Activated CD4-positive, alpha-beta memory T cell treated with anti-CD3 and anti-CD28 coated beads for 36 hours (primary cell): ENCODE data around the gene TP73. TPM values are rescaled to one million over a fixed set of nuclear protein-coding genes. Genes with fewer than 3 reads are reported as not detected.
A peak's percentile ranks its signal among the peaks of the same experiment; 100 is the strongest.
"Not testable (repeated sequence)": the region's sequence is repeated elsewhere in the genome, so short reads cannot be mapped to it uniquely, and the experiment has no call there.

Experiments used
- CTCF ChIA-PET: fragments of 350-600 bp; sonication (Branson Sonifier 250); formaldehyde crosslinking; loops from one replicate; lab custom pipeline; 2021; ENCODE audit warnings: antibody characterized with exemption, inconsistent platforms; lab: Charles Lee
- POLR2A ChIA-PET: fragments of 350-600 bp; sonication (Branson Sonifier 250); formaldehyde crosslinking; loops from one replicate; lab custom pipeline; 2021; ENCODE audit warnings: antibody characterized with exemption; lab: Charles Lee
- DNase-seq: peaks from one replicate; pipeline ENCODE4 v3.0.0-alpha.2; 2020
- H3K27ac Mint-ChIP-seq: one replicate; pipeline ENCODE4 v1.8.0; 2021; ENCODE audit warnings: mixed read lengths
- H3K27me3 Mint-ChIP-seq: one replicate; pipeline ENCODE4 v1.8.0; 2021; ENCODE audit warnings: mixed read lengths
- H3K36me3 Mint-ChIP-seq: one replicate; pipeline ENCODE4 v1.8.0; 2021; ENCODE audit warnings: mixed read lengths
- H3K4me1 Mint-ChIP-seq: one replicate; pipeline ENCODE4 v1.8.0; 2021; ENCODE audit warnings: low read depth, mixed read lengths
- H3K4me3 Mint-ChIP-seq: one replicate; pipeline ENCODE4 v1.8.0; 2021; ENCODE audit warnings: mild to moderate bottlenecking, mixed read lengths
- H3K9me3 Mint-ChIP-seq: one replicate; pipeline ENCODE4 v1.8.0; 2021; ENCODE audit warnings: mixed read lengths
- intact Hi-C: fragments of 100-400 bp; cut with micrococcal nuclease; formaldehyde crosslinking; loops from one replicate; pipeline ENCODE4 v1.15.1; 2023
- total RNA-seq, 2 experiments: library from RNA; stranded (reverse); gene quantifications; one replicate each; pipeline ENCODE4 v1.2.3, GENCODE V29; 2021

The TP73 gene
- total RNA-seq, 2 experiments from 2014 or later, result 0.62 to 0.65 TPM

DNA sequence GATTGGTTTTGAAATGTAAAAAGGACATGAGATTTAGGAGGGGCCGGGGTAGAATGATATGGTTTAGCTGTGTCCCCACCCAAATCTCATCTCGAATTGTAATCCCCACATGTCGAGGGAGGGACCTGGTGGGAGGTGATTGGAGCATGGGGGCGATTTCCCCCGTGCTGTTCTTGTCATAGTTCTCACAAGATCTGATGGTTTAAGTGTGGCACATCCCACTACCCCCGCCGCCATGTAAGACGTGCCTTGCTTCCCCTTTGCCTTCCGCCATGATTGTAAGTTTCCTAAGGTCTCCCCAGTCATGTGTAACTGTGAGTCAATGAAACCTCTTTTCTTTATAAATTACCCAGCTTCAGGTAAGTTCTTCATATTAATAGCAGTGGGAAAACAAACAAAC lies 30.2 kb upstream of the TP73 start:
- CTCF ChIA-PET, result interaction anchor here (1.0 to 5.7 kb wide), 11 partner anchors 12 to 172 kb away, joined by 3 to 75 read pairs (median 5); no protein-coding TSS in a partner anchor
- POLR2A ChIA-PET, H3K36me3 Mint-ChIP-seq, H3K27me3 Mint-ChIP-seq, DNase-seq, H3K27ac Mint-ChIP-seq, H3K4me3 Mint-ChIP-seq, H3K9me3 Mint-ChIP-seq: not testable (repeated sequence)
- peaks cover 34% of the 10 kb centered on the region for H3K4me1 Mint-ChIP-seq
- intact Hi-C loops, result loop anchor here (10.0 kb wide), 1 partner anchor 103 kb away; no protein-coding TSS in a partner anchor

DNA sequence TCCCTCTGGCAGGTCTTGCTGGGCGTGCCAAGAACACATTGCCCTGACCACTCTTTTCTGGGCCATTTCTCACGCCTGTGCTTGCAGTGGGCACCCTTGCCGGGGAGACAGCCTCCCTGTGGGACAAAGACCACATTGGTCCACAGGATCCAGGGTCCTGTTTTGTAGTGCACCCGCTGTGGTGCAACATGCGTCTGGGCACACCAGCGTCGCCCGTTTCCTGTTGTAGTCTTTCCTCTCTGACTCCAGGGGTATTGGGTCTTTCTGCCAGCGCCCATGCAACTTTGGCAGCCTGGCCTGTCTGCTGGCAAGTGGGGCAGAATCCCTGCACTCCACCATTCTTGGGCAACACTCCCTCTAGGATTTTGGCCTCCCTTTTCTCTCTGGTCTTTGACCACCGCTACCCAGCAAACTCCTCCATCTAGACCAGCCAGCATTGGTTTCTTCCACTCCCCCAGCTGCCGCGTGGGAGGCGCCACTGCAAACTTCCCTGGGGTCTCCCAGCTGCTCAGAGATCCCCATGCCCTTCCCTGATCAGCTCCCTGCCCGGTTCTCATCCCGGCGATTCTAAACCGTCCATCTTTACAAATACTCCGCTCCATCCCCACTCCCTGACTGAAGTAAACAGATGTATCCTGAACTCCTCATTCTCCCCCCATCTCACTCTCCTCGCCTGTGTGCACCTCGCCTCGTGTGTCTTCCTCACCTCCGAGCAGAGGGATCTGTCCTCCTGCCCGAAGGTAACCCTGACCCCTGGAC lies 28.7 kb upstream of the TP73 start:
- Mint-ChIP-seq H3K4me1 (peaks cover 34% of the 10 kb centered on the region), H3K27ac (peak overlapping the region; percentile 23), H3K27me3 (no peaks in the 10 kb centered on the region), H3K36me3 (no peaks in the 10 kb centered on the region), H3K9me3 (no peaks in the 10 kb centered on the region), H3K4me3 (peak overlapping the region; percentile 86)
- no peak for DNase-seq
- ChIA-PET POLR2A (no interaction called here), CTCF (interaction anchor here (0.7 to 5.7 kb wide), 5 partner anchors 59 to 474 kb away, joined by 3 to 75 read pairs (median 5); no protein-coding TSS in a partner anchor)
- intact Hi-C loops, result loop anchor here (1.0 to 10.0 kb wide), 3 partner anchors 27 to 277 kb away; partner anchors contain the start of genes C1orf174 and WRAP73

DNA sequence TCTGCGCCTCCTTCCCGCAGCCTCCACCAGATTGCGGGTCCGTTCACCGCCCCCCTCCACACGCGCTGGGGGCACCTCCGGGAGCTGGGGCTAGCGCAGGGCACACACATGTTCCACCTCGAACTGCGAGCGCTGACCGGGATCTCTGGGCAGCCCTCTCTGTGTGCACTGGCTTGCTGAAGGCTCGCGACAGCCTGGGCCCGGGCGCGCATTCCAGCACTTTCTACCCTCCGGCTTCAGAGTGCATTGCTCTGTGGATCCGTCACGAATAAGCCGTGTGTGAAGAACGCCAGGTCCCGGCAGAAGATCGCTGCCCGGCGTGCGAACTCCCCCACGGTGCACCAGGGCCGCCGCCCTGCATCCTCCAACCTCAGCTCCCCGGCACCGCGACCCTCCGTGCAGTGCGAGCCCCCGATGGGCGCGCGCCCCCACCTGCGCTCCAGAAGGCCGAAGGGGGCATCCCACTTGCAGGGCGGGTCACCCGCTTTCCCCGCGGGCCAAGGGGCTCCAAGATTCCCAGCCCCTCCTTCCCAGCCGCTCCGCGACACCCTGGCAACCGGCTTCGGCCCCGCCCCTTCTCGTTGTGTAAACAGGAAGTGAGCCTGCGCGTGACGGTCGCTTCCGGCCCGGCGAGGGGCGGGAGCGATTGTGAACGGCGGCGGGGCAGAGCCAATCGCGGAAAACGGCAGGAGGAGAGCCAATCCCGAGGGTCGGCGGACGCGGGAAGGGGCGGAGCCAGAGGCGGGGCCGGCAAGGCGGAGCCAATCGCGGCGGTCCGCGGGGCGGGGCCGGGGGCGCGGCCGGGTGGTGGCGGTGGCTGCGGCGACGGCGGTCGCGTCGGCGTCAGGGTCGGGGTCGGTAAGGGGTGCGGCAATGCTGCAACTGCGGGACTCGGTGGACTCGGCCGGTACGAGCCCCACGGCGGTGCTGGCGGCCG lies 27.8 kb upstream of the TP73 start, which contains the start of gene TPRG1L:
Gene TPRG1L (plus strand): TSS at position 816 of the 937 bp plus-strand sequence. CDS start 58 bp downstream, at position 874.
- ChIA-PET CTCF (interaction anchor here (0.7 kb wide), 1 partner anchor 473 kb away, joined by 3 read pairs; no protein-coding TSS in a partner anchor), POLR2A (no interaction called here)
- peaks cover 34% of the 10 kb centered on the region for H3K4me1 Mint-ChIP-seq
- no peaks in the 10 kb centered on the region for H3K27me3 Mint-ChIP-seq
- H3K9me3 Mint-ChIP-seq, result no peaks in the 10 kb centered on the region
- intact Hi-C loops, result loop anchor here (1.0 to 10.0 kb wide), 3 partner anchors 26 to 276 kb away; partner anchors contain the start of genes C1orf174 and WRAP73
- no peaks in the 10 kb centered on the region for H3K36me3 Mint-ChIP-seq
- peak within 1 kb of the TSS; percentile 61 for H3K27ac Mint-ChIP-seq
- peak; percentile 98 for DNase-seq
- peak within 1 kb of the TSS; percentile 86 for H3K4me3 Mint-ChIP-seq

DNA sequence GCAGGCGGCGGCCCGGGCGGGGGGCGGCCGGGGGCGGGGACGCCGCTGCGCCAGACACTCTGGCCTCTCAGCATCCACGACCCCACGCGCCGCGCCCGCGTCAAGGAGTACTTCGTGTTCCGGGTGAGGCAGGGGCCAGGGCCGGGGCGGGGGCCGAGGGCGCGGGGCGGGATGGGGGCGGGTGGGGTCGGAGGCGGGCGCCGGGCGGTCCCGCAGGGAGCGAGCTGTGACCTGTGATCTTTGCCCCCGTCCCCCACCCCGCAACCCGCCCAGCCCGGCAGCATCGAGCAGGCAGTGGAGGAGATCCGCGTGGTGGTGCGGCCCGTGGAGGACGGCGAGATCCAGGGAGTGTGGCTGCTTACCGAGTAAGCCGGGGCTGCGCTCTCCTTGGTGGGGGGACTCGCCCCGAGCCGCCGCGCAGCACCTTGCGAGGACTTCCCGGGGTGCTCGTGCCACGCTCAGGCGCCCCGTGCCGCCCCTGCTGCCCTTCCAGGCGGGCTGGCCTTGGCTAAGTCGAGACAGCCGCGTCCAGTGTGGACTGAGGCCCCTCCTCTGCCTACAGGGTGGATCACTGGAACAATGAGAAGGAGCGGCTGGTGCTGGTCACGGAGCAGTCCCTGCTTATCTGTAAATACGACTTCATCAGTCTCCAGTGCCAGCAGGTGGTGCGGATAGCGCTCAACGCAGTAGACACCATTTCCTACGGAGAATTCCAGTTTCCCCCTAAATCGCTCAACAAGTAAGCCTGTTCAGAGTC lies 27.0 kb upstream of the TP73 start:
- peak overlapping the region; percentile 86 for H3K4me3 Mint-ChIP-seq
- intact Hi-C loops, result loop anchor here (10.0 kb wide), 1 partner anchor 99 kb away; no protein-coding TSS in a partner anchor
- no peaks in the 10 kb centered on the region for H3K9me3 Mint-ChIP-seq
- ChIA-PET CTCF (no interaction called here), POLR2A (no interaction called here)
- DNase-seq, result peak; percentile 41
- peak overlapping the region; percentile 42 for H3K27ac Mint-ChIP-seq
- H3K36me3 Mint-ChIP-seq, result no peaks in the 10 kb centered on the region
- H3K27me3 Mint-ChIP-seq, result no peaks in the 10 kb centered on the region
- H3K4me1 Mint-ChIP-seq, result peaks cover 35% of the 10 kb centered on the region

DNA sequence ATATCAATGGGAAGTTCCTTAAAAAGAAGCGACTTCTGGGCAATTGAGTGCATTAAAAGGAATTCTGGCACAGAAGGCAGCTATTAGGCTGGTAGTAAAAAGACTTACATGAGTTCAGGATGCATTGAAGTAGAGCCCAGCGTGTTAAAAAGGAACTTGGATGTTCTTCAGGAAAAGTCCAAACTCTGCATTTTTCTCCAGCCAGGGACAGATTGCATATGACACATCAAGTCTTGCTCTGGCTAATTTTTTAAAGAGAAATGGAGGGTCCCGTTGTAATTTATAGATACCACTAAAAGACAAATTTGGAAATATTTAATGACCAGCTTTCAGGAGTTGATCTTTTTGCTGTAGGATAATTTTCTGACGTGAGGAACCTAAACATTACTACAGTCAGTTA lies 26.3 kb upstream of the TP73 start:
- Mint-ChIP-seq H3K36me3 (no peaks in the 10 kb centered on the region), H3K9me3 (no peaks in the 10 kb centered on the region), H3K27me3 (no peaks in the 10 kb centered on the region), H3K4me1 (peaks cover 32% of the 10 kb centered on the region), H3K4me3 (peak overlapping the region; percentile 63), H3K27ac (peak overlapping the region; percentile 42)
- CTCF ChIA-PET, result interaction anchor here (1.0 kb wide), 1 partner anchor 98 kb away, joined by 6 read pairs; no protein-coding TSS in a partner anchor
- intact Hi-C loops, result loop anchor here (10.0 kb wide), 1 partner anchor 99 kb away; no protein-coding TSS in a partner anchor
- POLR2A ChIA-PET, result no interaction called here
- no peak for DNase-seq

DNA sequence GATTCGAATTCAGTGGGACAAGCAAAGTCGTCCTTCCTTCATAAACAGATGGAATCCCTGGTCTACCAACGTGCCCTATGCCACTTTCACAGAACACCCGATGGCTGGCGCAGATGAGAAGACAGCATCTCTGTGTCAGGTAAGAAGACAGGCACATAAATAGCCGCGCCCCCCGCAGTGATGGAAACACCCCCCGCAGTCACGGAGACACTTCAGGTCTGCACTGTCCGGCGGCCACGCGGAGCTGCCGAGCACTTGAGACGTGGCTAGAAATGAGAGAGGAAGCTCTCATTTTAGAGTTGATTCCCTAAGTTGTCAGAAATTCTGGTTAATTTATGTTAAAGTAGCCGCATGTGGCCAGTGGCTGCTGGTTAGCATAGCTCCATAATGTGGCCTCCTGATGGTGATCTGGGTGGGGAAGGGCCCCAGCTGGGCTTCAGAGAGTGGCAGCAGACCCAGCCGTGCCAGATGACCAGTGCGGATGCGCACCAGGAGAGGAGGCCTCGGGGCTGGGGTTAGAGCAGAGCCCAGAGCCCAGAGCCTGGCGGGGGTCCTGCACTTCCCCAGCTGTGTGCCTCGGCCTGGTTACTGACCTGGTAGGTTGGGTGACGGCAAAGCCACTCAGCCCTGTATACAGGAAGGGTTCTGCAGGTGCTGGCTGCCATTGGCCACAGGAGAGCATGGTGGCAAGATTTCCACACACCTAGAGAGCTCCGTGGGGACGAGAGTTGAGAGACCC lies 24.6 kb upstream of the TP73 start:
- H3K27me3 Mint-ChIP-seq, result no peaks in the 10 kb centered on the region
- POLR2A ChIA-PET, result no interaction called here
- no peak overlapping the region for H3K27ac Mint-ChIP-seq
- H3K9me3 Mint-ChIP-seq, result no peaks in the 10 kb centered on the region
- no peaks in the 10 kb centered on the region for H3K36me3 Mint-ChIP-seq
- no peak for DNase-seq
- intact Hi-C loops, result loop anchor here (10.0 kb wide), 1 partner anchor 97 kb away; no protein-coding TSS in a partner anchor
- CTCF ChIA-PET, result interaction anchor here (1.3 to 5.0 kb wide), 3 partner anchors 8 to 175 kb away, joined by 3 to 30 read pairs (median 6); no protein-coding TSS in a partner anchor
- peaks cover 28% of the 10 kb centered on the region for H3K4me1 Mint-ChIP-seq
- H3K4me3 Mint-ChIP-seq, result no peak overlapping the region

DNA sequence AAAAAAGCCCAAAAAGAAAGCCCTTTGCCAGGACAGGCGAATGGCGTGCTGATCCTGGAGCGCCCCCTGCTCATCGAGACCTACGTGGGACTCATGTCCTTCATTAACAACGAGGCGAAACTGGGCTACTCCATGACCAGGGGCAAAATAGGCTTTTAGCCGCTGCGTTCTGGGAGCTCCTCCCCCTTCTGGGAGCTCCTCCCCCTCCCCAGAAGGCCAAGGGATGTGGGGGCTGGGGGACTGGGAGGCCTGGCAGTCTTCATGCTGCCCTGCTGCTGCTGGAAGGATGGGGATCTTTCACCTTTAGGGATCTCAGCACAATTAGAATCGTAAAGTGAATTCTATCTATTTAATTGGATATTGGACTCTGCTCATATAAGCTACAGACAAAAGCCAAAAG lies 23.9 kb upstream of the TP73 start:
- H3K4me1 Mint-ChIP-seq, result peaks cover 21% of the 10 kb centered on the region
- no peaks in the 10 kb centered on the region for H3K27me3 Mint-ChIP-seq
- no peak overlapping the region for H3K27ac Mint-ChIP-seq
- intact Hi-C loops, result loop anchor here (10.0 kb wide), 1 partner anchor 96 kb away; no protein-coding TSS in a partner anchor
- H3K9me3 Mint-ChIP-seq, result no peaks in the 10 kb centered on the region
- no peak for DNase-seq
- no peaks in the 10 kb centered on the region for H3K36me3 Mint-ChIP-seq
- ChIA-PET CTCF (interaction anchor here (1.3 to 5.0 kb wide), 3 partner anchors 9 to 176 kb away, joined by 3 to 30 read pairs (median 6); no protein-coding TSS in a partner anchor), POLR2A (no interaction called here)
- no peak overlapping the region for H3K4me3 Mint-ChIP-seq

DNA sequence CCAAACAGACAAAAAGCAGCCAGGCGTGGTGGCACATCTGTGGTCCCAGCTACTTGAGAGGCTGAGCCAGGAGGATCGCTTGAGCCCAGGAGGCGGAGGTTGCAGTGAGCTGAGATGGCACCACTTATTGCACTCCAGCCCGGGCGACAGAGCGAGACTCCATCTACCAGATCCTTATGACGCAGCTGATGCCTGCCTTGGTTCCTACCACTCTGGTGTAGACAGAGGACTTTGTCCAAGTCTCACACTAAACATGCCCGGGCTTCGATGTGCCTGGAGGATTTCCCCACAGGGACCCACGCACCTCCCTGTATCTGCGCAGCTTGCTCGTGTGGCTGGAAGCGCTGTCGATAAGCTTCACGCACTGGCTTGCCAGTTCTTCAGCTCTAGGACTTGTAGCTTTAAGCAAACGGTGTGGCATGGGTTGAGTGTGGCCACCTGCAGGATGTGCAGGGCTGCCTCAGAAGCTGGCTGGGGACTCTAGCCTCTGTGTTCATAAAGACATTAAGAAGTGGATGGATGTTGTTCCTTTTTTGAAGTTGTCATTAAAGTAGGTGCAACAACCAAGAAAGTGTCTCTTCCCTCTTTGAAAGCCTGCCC lies 22.7 kb upstream of the TP73 start:
- no peaks in the 10 kb centered on the region for H3K9me3 Mint-ChIP-seq
- intact Hi-C loops, result loop anchor here (10.0 kb wide), 1 partner anchor 95 kb away; no protein-coding TSS in a partner anchor
- peaks cover 4% of the 10 kb centered on the region for H3K36me3 Mint-ChIP-seq
- no peak for DNase-seq
- H3K27me3 Mint-ChIP-seq, result no peaks in the 10 kb centered on the region
- ChIA-PET CTCF (interaction anchor here (1.4 to 5.0 kb wide), 3 partner anchors 10 to 177 kb away, joined by 3 to 30 read pairs (median 6); no protein-coding TSS in a partner anchor), POLR2A (no interaction called here)
- H3K27ac Mint-ChIP-seq, result no peak overlapping the region
- H3K4me3 Mint-ChIP-seq, result no peak overlapping the region
- peaks cover 8% of the 10 kb centered on the region for H3K4me1 Mint-ChIP-seq

DNA sequence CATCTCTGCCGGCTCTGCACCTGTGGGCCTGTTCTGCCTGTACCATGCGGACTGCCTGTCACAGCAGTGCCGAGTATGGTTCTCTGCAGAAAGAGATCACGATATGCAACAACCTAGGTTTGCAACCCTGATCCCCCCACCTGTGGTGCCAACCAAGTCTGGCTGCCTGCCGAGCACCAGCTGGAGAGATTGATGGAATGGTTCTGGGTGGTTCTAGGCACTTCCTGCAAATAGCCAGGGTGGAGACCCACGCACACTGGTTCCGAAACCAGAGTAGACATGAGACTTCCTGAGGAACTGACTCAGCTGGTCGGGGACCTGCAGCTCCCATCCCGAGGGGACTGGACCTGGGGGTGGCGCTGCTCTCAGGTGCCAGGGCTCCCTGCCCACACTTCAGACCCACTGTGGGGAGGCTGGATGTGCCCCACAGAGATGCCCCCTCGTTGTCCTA lies 22.1 kb upstream of the TP73 start:
- POLR2A ChIA-PET, result no interaction called here
- peaks cover 8% of the 10 kb centered on the region for H3K4me1 Mint-ChIP-seq
- no peaks in the 10 kb centered on the region for H3K9me3 Mint-ChIP-seq
- CTCF ChIA-PET, result interaction anchor here (0.7 to 5.0 kb wide), 3 partner anchors 11 to 91 kb away, joined by 3 to 30 read pairs (median 3); no protein-coding TSS in a partner anchor
- no peak for DNase-seq
- H3K27ac Mint-ChIP-seq, result peak overlapping the region; percentile 21
- H3K27me3 Mint-ChIP-seq, result no peaks in the 10 kb centered on the region
- peaks cover 4% of the 10 kb centered on the region for H3K36me3 Mint-ChIP-seq
- H3K4me3 Mint-ChIP-seq, result no peak overlapping the region
- intact Hi-C loops, result no loop called here

DNA sequence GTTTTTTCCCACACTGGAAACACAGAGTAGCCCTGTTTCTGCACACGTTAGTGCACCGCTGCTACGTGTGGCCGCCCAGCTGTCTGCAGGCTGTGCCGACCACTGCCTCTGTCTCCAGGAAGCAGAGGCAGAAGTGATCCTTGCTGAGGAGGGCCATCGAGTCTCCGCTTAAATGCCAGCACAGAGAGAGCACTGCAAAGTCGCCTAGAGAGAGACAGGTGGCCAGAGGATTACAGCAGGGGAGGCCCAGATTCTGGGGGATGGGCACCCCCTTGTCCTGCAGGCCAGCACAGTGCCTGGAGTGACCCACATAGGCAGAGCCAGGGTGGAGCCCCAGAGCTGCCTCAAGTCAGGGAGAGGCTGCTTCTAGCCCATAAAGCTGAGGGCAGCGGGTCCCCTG lies 21.4 kb upstream of the TP73 start:
- Mint-ChIP-seq H3K4me1 (peaks cover 4% of the 10 kb centered on the region), H3K4me3 (no peak overlapping the region), H3K27me3 (no peaks in the 10 kb centered on the region), H3K27ac (no peak overlapping the region), H3K9me3 (no peaks in the 10 kb centered on the region), H3K36me3 (peaks cover 4% of the 10 kb centered on the region)
- DNase-seq, result no peak
- POLR2A ChIA-PET, result no interaction called here
- intact Hi-C loops, result no loop called here
- CTCF ChIA-PET, result interaction anchor here (0.6 to 5.0 kb wide), 4 partner anchors 11 to 96 kb away, joined by 3 to 30 read pairs (median 3); no protein-coding TSS in a partner anchor
